8988T (cell line): ENCODE data around the gene PTPRN2.
"Not testable (repeated sequence)": the region's sequence is repeated elsewhere in the genome, so short reads cannot be mapped to it uniquely, and the experiment has no call there.

Experiments used
- DNase-seq: peaks from one replicate; pipeline ENCODE4 v3.0.0; 2011

The PTPRN2 gene

GRCh38 chr7:158241919-158242318 lies 345.7 kb downstream of the PTPRN2 start:
- no peak for DNase-seq

GRCh38 chr7:158240801-158241200 lies 346.8 kb downstream of the PTPRN2 start:
- no peak for DNase-seq

- no peak for DNase-seq
Observed at GRCh38 chr7:158239290-158239981, 348.2 kb downstream of the PTPRN2 start.

- DNase-seq: no peak
Observed at GRCh38 chr7:158238616-158239289, 348.9 kb downstream of the PTPRN2 start.

GRCh38 chr7:158237672-158238335 lies 349.8 kb downstream of the PTPRN2 start:
- DNase-seq: no peak

- DNase-seq: no peak
Observed at GRCh38 chr7:158236400-158236799, 351.2 kb downstream of the PTPRN2 start.

- DNase-seq: no peak
Observed at GRCh38 chr7:158235862-158236261, 351.8 kb downstream of the PTPRN2 start.

GRCh38 chr7:158229945-158230344 lies 357.7 kb downstream of the PTPRN2 start:
- DNase-seq: no peak

- DNase-seq: no peak
Observed at GRCh38 chr7:158228986-158229385, 358.6 kb downstream of the PTPRN2 start.

- no peak for DNase-seq
Observed at GRCh38 chr7:158228131-158228530, 359.5 kb downstream of the PTPRN2 start.

GRCh38 chr7:158227258-158227984 lies 360.2 kb downstream of the PTPRN2 start:
- no peak for DNase-seq

- DNase-seq: no peak
Observed at GRCh38 chr7:158216198-158216597, 371.4 kb downstream of the PTPRN2 start.

GRCh38 chr7:158209435-158209834 lies 378.2 kb downstream of the PTPRN2 start:
- DNase-seq: no peak

- DNase-seq: no peak
Observed at GRCh38 chr7:158206341-158206740, 381.3 kb downstream of the PTPRN2 start.

- no peak for DNase-seq
Observed at GRCh38 chr7:158204453-158204852, 383.2 kb downstream of the PTPRN2 start.

GRCh38 chr7:158203948-158204347 lies 383.7 kb downstream of the PTPRN2 start:
- DNase-seq: not testable (repeated sequence)

- no peak for DNase-seq
Observed at GRCh38 chr7:158194365-158194900, 393.2 kb downstream of the PTPRN2 start.

- DNase-seq: no peak
Observed at GRCh38 chr7:158193446-158193845, 394.2 kb downstream of the PTPRN2 start.

- DNase-seq: no peak
Observed at GRCh38 chr7:158192956-158193355, 394.7 kb downstream of the PTPRN2 start.

- DNase-seq: no peak
Observed at GRCh38 chr7:158192184-158192835, 395.3 kb downstream of the PTPRN2 start.

- no peak for DNase-seq
Observed at GRCh38 chr7:158191671-158192070, 396.0 kb downstream of the PTPRN2 start.

- DNase-seq: no peak
Observed at GRCh38 chr7:158190756-158191155, 396.9 kb downstream of the PTPRN2 start.

- DNase-seq: no peak
Observed at GRCh38 chr7:158188676-158189075, 398.9 kb downstream of the PTPRN2 start.
